Fibroblast of the aortic adventitia (primary cell): ENCODE results near the gene ALKBH6. TPM values are rescaled to one million over a fixed set of nuclear protein-coding genes. Genes with fewer than 3 reads are reported as not detected.
A peak's percentile ranks its signal among the peaks of the same experiment; 100 is the strongest.

Source experiments
- DNase-seq: peaks from one replicate; pipeline ENCODE4 v3.0.0-alpha.2; 2010; ENCODE audit warnings: low read depth
- H3K4me3 ChIP-seq: 2 replicates; pipeline ENCODE4 v1.5.1; 2011; ENCODE audit warnings: low read depth, mild to moderate bottlenecking, control low read depth, low read length, moderate library complexity
- CTCF ChIP-seq: IDR thresholded peaks from 2 replicates; pipeline ENCODE4 v1.5.1; 2011; ENCODE audit warnings: mild to moderate bottlenecking, low read length, control low read depth, inconsistent platforms; ENCODE audit not compliant: insufficient read depth
- total RNA-seq: library from RNA; depleted of rRNA; stranded (reverse); fragments of >200 nt; gene quantifications from 2 replicates; pipeline ENCODE4 v1.2.3, GENCODE V29; 2012; ENCODE audit warnings: low replicate concordance

The ALKBH6 gene
- 14.2 and 15.5 TPM in 2 replicates for total RNA-seq

DNA sequence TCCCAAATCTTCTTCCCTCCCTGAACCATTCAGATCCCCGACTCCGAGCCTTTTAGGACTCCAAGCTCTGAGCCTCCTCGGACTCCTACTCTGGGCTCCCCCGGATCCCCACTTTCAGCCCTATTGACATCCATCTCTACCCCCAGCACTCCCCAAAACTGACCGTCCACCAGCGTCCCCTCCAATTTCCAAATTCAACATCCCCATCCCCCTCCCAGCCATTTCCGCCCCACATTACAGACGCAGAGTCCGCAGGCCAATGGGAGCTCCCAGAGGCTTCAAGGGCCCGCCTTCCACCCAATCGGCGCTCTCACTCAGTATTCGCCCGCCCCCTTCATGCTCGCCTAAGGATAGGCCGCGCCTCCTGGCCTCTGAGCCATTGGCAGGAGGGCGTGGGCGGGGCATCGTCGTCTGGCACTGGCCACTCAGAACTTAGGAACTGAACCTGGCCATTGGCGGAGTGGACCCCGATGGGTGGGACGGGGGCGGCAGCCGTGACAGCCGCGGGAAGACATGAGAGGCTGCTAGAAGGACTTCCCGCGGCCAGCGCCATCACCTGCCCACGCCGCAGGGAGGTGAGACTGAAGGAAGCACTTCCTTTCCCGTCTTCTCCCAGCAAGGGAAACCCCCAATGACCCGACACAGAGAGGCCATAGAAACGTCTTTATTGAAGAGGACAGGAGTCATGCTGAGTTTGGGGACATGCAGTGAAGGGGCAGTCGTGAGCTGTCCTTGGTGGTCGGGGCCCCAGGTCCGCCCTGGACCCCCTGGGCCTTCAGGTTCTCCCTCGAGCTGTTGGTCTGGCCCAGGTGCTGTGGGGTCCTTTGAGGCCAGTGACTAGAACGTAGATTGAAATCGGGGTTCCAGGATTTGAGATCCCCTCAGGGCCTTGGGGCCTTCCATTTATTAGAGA, at the start of gene ALKBH6:
TSS of gene ALKBH6 (minus strand) at position 202 of the 913 bp plus-strand sequence. CDS start 816 bp downstream, outside the sequence.
- DNase-seq, result peak; percentile 96
- peak within 1 kb of the TSS; percentile 93 for H3K4me3 ChIP-seq
- no peak for TF ChIP-seq CTCF

- no peak for TF ChIP-seq CTCF
- H3K4me3 ChIP-seq, result no peak overlapping the region
- DNase-seq, result no peak
Observed at GRCh38 chr19:36061367-36061766, 47.4 kb upstream of the ALKBH6 start.

GRCh38 chr19:36060430-36060829, 46.4 kb upstream of the ALKBH6 start:
- DNase-seq, result peak; percentile 71
- H3K4me3 ChIP-seq, result no peak overlapping the region
- TF ChIP-seq CTCF, result peak; percentile 73

DNA sequence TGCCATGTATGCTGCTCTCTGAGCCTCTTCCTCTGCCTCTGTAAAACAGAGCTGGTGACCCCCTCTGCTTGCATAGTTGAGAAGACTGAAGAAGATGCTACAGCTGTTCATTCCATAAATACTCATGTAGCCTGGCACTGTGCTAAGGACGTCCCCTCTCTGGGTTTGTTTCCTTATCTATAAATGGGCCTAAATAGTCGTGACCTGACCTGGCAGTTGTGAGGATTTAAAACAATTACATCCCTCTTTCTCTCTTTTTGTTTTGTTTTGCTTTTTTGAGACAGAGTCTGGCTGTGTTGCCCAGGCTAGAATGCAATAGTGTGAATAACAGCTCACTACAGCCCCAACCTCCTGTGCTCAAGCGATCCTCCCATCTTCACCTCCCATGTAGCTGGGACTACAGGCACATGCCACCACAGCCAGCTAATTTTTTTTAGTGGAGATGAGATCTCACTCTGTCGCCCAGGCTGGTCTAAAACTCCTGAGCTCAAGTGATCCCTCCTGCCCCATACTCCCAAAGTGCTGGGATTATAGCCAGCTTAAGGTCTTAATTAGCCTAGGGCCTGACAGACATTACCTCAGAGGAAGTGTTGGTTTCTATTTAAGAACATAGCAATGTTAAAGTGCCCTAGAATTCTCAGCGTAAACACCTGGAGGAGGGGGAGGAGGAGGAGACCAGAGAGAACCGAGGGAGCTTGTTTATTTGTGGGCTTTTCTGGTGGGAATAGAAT, 45.3 kb upstream of the ALKBH6 start:
- no peak for DNase-seq
- H3K4me3 ChIP-seq, result no peak overlapping the region
- no peak for TF ChIP-seq CTCF

DNA sequence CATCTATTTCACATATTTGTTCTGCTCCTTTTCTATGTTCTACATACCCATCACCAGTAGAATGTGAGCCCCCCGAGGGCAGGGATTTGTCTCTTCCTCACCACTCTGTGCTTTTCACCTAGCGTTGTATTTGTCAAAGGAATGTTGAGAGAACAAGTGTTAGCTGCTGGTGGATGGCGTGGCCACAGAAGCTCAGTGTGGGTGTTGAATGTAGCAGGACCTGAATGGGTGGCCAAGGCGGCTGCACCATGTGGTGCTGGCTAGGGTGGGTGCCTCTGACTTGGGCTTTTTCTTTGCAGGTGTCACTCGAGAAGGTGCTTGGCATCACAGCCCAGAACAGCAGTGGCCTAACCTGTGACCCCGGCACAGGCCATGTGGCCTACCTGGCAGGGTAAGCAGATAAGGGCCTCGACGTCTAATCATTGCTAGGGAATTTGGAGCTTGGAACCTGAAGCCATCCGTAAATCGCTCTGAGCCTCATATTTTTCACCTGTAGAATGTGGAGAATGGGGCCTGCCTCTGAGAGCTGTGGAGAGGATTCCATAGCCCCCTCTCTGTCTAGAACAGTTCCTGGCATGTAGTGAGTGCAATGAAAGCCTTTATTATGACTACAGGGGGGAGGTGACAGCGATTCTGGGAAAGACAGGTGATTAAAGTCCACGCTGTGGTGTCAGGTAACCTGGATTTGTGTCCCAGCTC, 44.6 kb upstream of the ALKBH6 start:
- DNase-seq, result no peak
- no peak overlapping the region for H3K4me3 ChIP-seq
- no peak for TF ChIP-seq CTCF
